Keratinocyte (primary cell): ENCODE results near the gene OPTN. TPM values are rescaled to one million over a fixed set of nuclear protein-coding genes. Genes with fewer than 3 reads are reported as not detected.

ENCODE experiments used
- DNase-seq: peaks from one replicate; pipeline ENCODE4 v3.0.0-alpha.2; 2011; ENCODE audit warnings: low read depth, missing footprints, low spot score
- FAIRE-seq: peaks from 2 replicates; lab custom pipeline; 2011; peaks lifted over from hg19 to GRCh38; lab: Jason Lieb, UNC
- H2AFZ ChIP-seq: 2 replicates; pipeline ENCODE4 v1.6.0; 2012; ENCODE audit warnings: low read length, control low read depth, inconsistent platforms; ENCODE audit not compliant: control insufficient read depth
- H3K27ac ChIP-seq: 2 replicates; pipeline ENCODE4 v1.5.1; 2011; ENCODE audit warnings: low read length; ENCODE audit not compliant: control insufficient read depth, insufficient read depth
- H3K27me3 ChIP-seq: 3 replicates; pipeline ENCODE4 v1.6.0; 2011; ENCODE audit warnings: low read length; ENCODE audit not compliant: control insufficient read depth, insufficient read depth; ENCODE audit errors: extremely low read depth
- H3K36me3 ChIP-seq, 2 experiments: 2 replicates in 1 of 2; 3 replicates in 1 of 2; pipeline ENCODE4 v1.5.1; 2011; ENCODE audit warnings: low read length in 2 of 2, mild to moderate bottlenecking in 1 of 2; ENCODE audit not compliant: control insufficient read depth in 2 of 2, insufficient read depth in 2 of 2; ENCODE audit errors: extremely low read depth in 1 of 2
- H3K4me1 ChIP-seq: 3 replicates; pipeline ENCODE4 v1.5.1; 2011; ENCODE audit warnings: low read length; ENCODE audit not compliant: control insufficient read depth, insufficient read depth; ENCODE audit errors: extremely low read depth
- H3K4me2 ChIP-seq: 3 replicates; pipeline ENCODE4 v1.6.0; 2011; ENCODE audit warnings: low read depth, low read length; ENCODE audit not compliant: control insufficient read depth, insufficient read depth; ENCODE audit errors: extremely low read depth
- H3K4me3 ChIP-seq, 3 experiments: fragments of 200-600 bp in 1 of 3; sonication (generic) in 1 of 3; 2 replicates in 2 of 3; 3 replicates in 1 of 3; pipeline ENCODE4 v1.5.1; 2011 to 2016; ENCODE audit warnings: low read length in 3 of 3, mild to moderate bottlenecking in 3 of 3, control low read depth in 2 of 3, inconsistent platforms in 1 of 3, low read depth in 1 of 3, mixed read lengths in 1 of 3, mixed run types in 1 of 3, moderate library complexity in 1 of 3; ENCODE audit not compliant: control insufficient read depth in 2 of 3, insufficient read depth in 2 of 3; ENCODE audit errors: extremely low read depth in 1 of 3
- H3K79me2 ChIP-seq: 2 replicates; pipeline ENCODE4 v1.6.0; 2012; ENCODE audit warnings: low read length; ENCODE audit not compliant: control insufficient read depth, insufficient read depth
- H3K9ac ChIP-seq: 3 replicates; pipeline ENCODE4 v1.6.0; 2011; ENCODE audit warnings: low read length; ENCODE audit not compliant: control insufficient read depth, insufficient read depth; ENCODE audit errors: extremely low read depth
- H3K9me1 ChIP-seq: 3 replicates; pipeline ENCODE4 v1.6.0; 2011; ENCODE audit warnings: low read length; ENCODE audit not compliant: control insufficient read depth, insufficient read depth; ENCODE audit errors: extremely low read depth
- H3K9me3 ChIP-seq: 2 replicates; pipeline ENCODE4 v1.5.1; 2012; ENCODE audit warnings: low read depth, low read length; ENCODE audit not compliant: control insufficient read depth
- H4K20me1 ChIP-seq: 3 replicates; pipeline ENCODE4 v1.6.0; 2011; ENCODE audit warnings: low read length; ENCODE audit not compliant: control insufficient read depth, insufficient read depth; ENCODE audit errors: extremely low read depth
- CTCF ChIP-seq, 3 experiments: IDR thresholded peaks in 1 of 3; conservative IDR thresholded peaks in 1 of 3; optimal IDR thresholded peaks in 1 of 3; 2 replicates in 2 of 3; 3 replicates in 1 of 3; pipeline versions ENCODE3 to v1.5.1; 2011; ENCODE audit warnings: low read length in 3 of 3, mild to moderate bottlenecking in 3 of 3, moderate library complexity in 2 of 3, control low read depth in 1 of 3, inconsistent platforms in 1 of 3; ENCODE audit not compliant: insufficient read depth in 2 of 3; ENCODE audit errors: extremely low read depth in 1 of 3
- EZH2 ChIP-seq: IDR thresholded peaks from one replicate; pipeline ENCODE4 v1.6.1; 2012; ENCODE audit warnings: inconsistent platforms, mild to moderate bottlenecking, low read length, moderate library complexity
- dilution Hi-C: fragments of 300-500 bp; cut with MboI; formaldehyde crosslinking; loops from one replicate; pipeline ENCODE4 v1.7.0; 2020; ENCODE audit warnings: low sequenced_read_pairs; ENCODE audit not compliant: extremely low pct_ligation_motif_present
- polyA plus RNA-seq, 5 experiments: library from polyadenylated mRNA; depleted of rRNA in 3 of 5; stranded (reverse) in 3 of 5; stranded (forward) in 1 of 5; unstranded in 1 of 5; fragments of >200 nt; gene quantifications; 1 replicate in 1 of 5; 2 replicates in 3 of 5; 3 replicates in 1 of 5; pipeline versions ENCODE4 v1.2.1 to v1.2.3, GENCODE V29; 2011 to 2012; ENCODE audit warnings: missing spikeins in 2 of 5, low read depth in 1 of 5, low replicate concordance in 1 of 5

The OPTN gene
- polyA plus RNA-seq, 1 donor (not counting 4 experiments of a cell fraction or from before 2014, with no cell fraction given) = 71.9 TPM

- dilution Hi-C loops = no loop called here
- no peaks in the 10 kb centered on the region for H3K9me3 ChIP-seq
- H3K4me3 ChIP-seq = no peak overlapping the region
- H3K9me1 ChIP-seq = no peaks in the 10 kb centered on the region
- H3K36me3 ChIP-seq = peaks cover 33 to 37% of the 10 kb centered on the region in 2 experiments
- no peak for FAIRE-seq
- H3K27me3 ChIP-seq = no peaks in the 10 kb centered on the region
- H3K4me1 ChIP-seq = no peaks in the 10 kb centered on the region
- no peak overlapping the region for H3K27ac ChIP-seq
- H3K9ac ChIP-seq = no peak overlapping the region
- DNase-seq = no peak
- H2AFZ ChIP-seq = no peak overlapping the region
- peaks cover 2% of the 10 kb centered on the region for H3K79me2 ChIP-seq
- no peak for TF ChIP-seq EZH2
- TF ChIP-seq CTCF (optimal IDR thresholded peaks at IDR 0.05 in 1 of 3, IDR thresholded peaks at IDR 0.05 in 1 of 3, conservative IDR thresholded peaks at IDR 0.05 in 1 of 3; ENCODE audit: extremely low read depth in 1 of 3, insufficient read depth in 2 of 3, low read length in 3 of 3) = no peak
- H3K4me2 ChIP-seq = no peak overlapping the region
- no peaks in the 10 kb centered on the region for H4K20me1 ChIP-seq
These were observed 21.0 kb downstream of the OPTN start for GRCh38 chr10:13120786-13121499.

GRCh38 chr10:13121500-13121854, 21.5 kb downstream of the OPTN start:
- no peak overlapping the region for H3K4me3 ChIP-seq
- H2AFZ ChIP-seq = no peak overlapping the region
- DNase-seq (no peak), FAIRE-seq (no peak)
- TF ChIP-seq EZH2 = no peak
- no peak for TF ChIP-seq CTCF (optimal IDR thresholded peaks at IDR 0.05 in 1 of 3, IDR thresholded peaks at IDR 0.05 in 1 of 3, conservative IDR thresholded peaks at IDR 0.05 in 1 of 3; ENCODE audit: extremely low read depth in 1 of 3, insufficient read depth in 2 of 3, low read length in 3 of 3)
- no peaks in the 10 kb centered on the region for H3K9me1 ChIP-seq
- H3K4me1 ChIP-seq = no peaks in the 10 kb centered on the region
- peaks cover 31 to 34% of the 10 kb centered on the region in 2 experiments for H3K36me3 ChIP-seq
- dilution Hi-C loops = no loop called here
- H3K79me2 ChIP-seq = peaks cover 2% of the 10 kb centered on the region
- H3K9me3 ChIP-seq = no peaks in the 10 kb centered on the region
- no peak overlapping the region for H3K27ac ChIP-seq
- H4K20me1 ChIP-seq = no peaks in the 10 kb centered on the region
- H3K4me2 ChIP-seq = no peak overlapping the region
- no peak overlapping the region for H3K9ac ChIP-seq
- no peaks in the 10 kb centered on the region for H3K27me3 ChIP-seq
